Activated B cell treated with CpG ODN at 0.5 μM for 24 hours (primary cell): ENCODE measurements around the gene MDM4. TPM values are rescaled to one million over a fixed set of nuclear protein-coding genes. Genes with fewer than 3 reads are reported as not detected.
A peak's percentile ranks its signal among the peaks of the same experiment; 100 is the strongest.

Source experiments
- ATAC-seq: fragments of 200-7000 bp; cut with Tn5 transposase; one replicate; pipeline ENCODE4 v1.10.0; 2021; ENCODE audit warnings: low read depth, mild to moderate bottlenecking, moderate library complexity
- CTCF ChIA-PET: fragments of 350-600 bp; sonication (Branson Sonifier 250); formaldehyde crosslinking; loops from one replicate; lab custom pipeline; 2021; ENCODE audit warnings: antibody characterized with exemption; lab: Charles Lee
- POLR2A ChIA-PET: fragments of 350-600 bp; sonication (Branson Sonifier 250); formaldehyde crosslinking; loops from one replicate; lab custom pipeline; 2021; ENCODE audit warnings: antibody characterized with exemption; lab: Charles Lee
- DNase-seq: peaks from one replicate; pipeline ENCODE4 v3.0.0; 2022
- H3K27ac Mint-ChIP-seq: one replicate; pipeline ENCODE4 v1.8.0; 2020; ENCODE audit warnings: mixed read lengths
- H3K27me3 Mint-ChIP-seq: one replicate; pipeline ENCODE4 v1.8.0; 2021; ENCODE audit warnings: mixed read lengths
- H3K36me3 Mint-ChIP-seq: one replicate; pipeline ENCODE4 v1.8.0; 2021; ENCODE audit warnings: low read depth, mixed read lengths
- H3K4me1 Mint-ChIP-seq: one replicate; pipeline ENCODE4 v1.8.0; 2021; ENCODE audit warnings: mixed read lengths
- H3K4me3 Mint-ChIP-seq: one replicate; pipeline ENCODE4 v1.8.0; 2020; ENCODE audit warnings: mild to moderate bottlenecking, mixed read lengths
- H3K9me3 Mint-ChIP-seq: one replicate; pipeline ENCODE4 v1.8.0; 2020; ENCODE audit warnings: mixed read lengths
- intact Hi-C: fragments of 100-400 bp; cut with micrococcal nuclease; formaldehyde crosslinking; loops from one replicate; pipeline ENCODE4 v1.15.1; 2024
- total RNA-seq: library from RNA; stranded (reverse); gene quantifications from 2 replicates; pipeline ENCODE4 v1.2.3, GENCODE V29; 2022
- TF ChIP-seq, protein P1 (sequence below): fragments of 200-600 bp; IDR thresholded peaks from one replicate; pipeline ENCODE4 v1.8.0; 2022; ENCODE audit warnings: antibody characterized with exemption, mild to moderate bottlenecking

The MDM4 gene
- total RNA-seq, 1 donor from 2014 or later: 264 TPM

DNA sequence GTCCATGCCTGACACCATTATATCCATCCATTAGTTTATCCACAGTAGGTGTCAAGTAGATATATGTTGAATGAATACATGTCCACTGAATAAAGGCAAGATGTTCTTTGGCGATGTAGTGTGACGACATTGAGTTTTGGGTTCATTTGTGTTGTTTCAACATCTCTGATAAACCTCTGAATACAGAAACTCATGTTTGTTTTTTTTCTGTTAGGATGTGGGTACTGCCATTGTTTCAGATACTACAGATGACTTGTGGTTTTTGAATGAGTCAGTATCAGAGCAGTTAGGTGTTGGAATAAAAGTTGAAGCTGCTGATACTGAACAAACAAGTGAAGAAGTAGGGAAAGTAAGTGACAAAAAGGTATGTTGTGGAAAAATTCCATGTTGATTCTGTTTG lies 28.1 kb downstream of the MDM4 start:
- CTCF ChIA-PET: interaction anchor here (1.0 to 1.3 kb wide), 2 partner anchors 22 to 263 kb away, joined by 3 read pairs; no protein-coding TSS in a partner anchor

DNA sequence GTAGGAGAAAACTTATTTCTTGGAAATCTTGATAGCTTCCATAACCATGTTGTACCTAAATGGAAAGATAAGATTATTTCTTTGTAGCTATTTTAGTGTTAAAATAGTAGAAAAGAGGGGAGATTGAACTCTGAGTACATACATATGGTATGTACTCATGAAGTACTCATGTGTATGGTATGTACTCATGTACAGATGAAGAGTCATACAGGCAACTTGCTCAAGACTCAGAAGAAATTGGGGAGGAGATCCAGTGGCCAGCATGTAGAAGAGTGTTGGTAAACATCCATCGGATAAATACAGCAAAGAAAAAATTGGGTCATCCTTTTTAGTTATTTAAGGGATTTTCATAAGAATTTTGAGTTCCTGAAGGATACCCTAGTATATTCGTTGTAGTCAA lies 29.0 kb downstream of the MDM4 start:
- Mint-ChIP-seq H3K9me3 (no peaks in the 10 kb centered on the region), H3K27ac (peak overlapping the region; percentile 68), H3K4me3 (no peak overlapping the region), H3K4me1 (peaks cover 21% of the 10 kb centered on the region), H3K36me3 (peaks cover 94% of the 10 kb centered on the region), H3K27me3 (no peaks in the 10 kb centered on the region)
- ATAC-seq (no peak), DNase-seq (no peak)
- ChIA-PET POLR2A (interaction anchor here (0.6 to 1.0 kb wide), 3 partner anchors 20 to 41 kb away, joined by 3 to 5 read pairs (median 3); partner anchors contain the start of gene MDM4), CTCF (interaction anchor here (1.3 kb wide), 1 partner anchor 21 kb away, joined by 3 read pairs; no protein-coding TSS in a partner anchor)
- intact Hi-C loops: no loop called here
- TF ChIP-seq, protein P1, sequence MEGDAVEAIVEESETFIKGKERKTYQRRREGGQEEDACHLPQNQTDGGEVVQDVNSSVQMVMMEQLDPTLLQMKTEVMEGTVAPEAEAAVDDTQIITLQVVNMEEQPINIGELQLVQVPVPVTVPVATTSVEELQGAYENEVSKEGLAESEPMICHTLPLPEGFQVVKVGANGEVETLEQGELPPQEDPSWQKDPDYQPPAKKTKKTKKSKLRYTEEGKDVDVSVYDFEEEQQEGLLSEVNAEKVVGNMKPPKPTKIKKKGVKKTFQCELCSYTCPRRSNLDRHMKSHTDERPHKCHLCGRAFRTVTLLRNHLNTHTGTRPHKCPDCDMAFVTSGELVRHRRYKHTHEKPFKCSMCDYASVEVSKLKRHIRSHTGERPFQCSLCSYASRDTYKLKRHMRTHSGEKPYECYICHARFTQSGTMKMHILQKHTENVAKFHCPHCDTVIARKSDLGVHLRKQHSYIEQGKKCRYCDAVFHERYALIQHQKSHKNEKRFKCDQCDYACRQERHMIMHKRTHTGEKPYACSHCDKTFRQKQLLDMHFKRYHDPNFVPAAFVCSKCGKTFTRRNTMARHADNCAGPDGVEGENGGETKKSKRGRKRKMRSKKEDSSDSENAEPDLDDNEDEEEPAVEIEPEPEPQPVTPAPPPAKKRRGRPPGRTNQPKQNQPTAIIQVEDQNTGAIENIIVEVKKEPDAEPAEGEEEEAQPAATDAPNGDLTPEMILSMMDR: no peak

More for the DNA sequence above, 28.1 kb downstream of the MDM4 start:
- Mint-ChIP-seq H3K9me3 (no peaks in the 10 kb centered on the region), H3K36me3 (peaks cover 92% of the 10 kb centered on the region), H3K4me3 (no peak overlapping the region), H3K4me1 (peaks cover 21% of the 10 kb centered on the region), H3K27me3 (no peaks in the 10 kb centered on the region), H3K27ac (no peak overlapping the region)
- TF ChIP-seq, protein P1: no peak
- ATAC-seq (no peak), DNase-seq (no peak)
- intact Hi-C loops: no loop called here
- POLR2A ChIA-PET: interaction anchor here (1.0 kb wide), 1 partner anchor 42 kb away, joined by 3 read pairs; no protein-coding TSS in a partner anchor

DNA sequence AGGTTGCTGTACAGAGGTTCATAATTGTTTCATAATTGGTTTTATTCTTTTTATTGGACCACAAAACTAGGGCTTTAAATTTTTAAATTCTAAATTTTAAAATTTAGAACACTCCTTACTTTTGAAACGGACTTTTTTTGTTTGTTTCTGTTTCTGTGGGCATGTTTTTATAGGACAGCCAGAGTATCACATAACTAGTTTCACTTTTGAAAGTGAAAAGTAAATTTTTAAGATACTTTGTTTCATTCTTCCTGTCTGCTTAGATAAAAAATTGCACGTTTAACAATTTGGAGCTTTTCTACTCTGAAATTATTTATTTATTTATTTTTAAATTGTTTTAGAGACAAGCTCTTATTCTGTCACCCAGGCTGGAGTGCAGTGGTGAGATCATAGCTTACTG lies 29.7 kb downstream of the MDM4 start:
- H3K4me3 Mint-ChIP-seq: no peak overlapping the region
- no peaks in the 10 kb centered on the region for H3K27me3 Mint-ChIP-seq
- CTCF ChIA-PET: no interaction called here
- H3K36me3 Mint-ChIP-seq: peaks cover 92% of the 10 kb centered on the region
- H3K27ac Mint-ChIP-seq: peak overlapping the region; percentile 68
- TF ChIP-seq, protein P1: no peak
- no peak for ATAC-seq
- POLR2A ChIA-PET: interaction anchor here (0.5 to 0.6 kb wide), 2 partner anchors 20 to 33 kb away, joined by 3 to 5 read pairs; no protein-coding TSS in a partner anchor
- H3K9me3 Mint-ChIP-seq: no peaks in the 10 kb centered on the region
- peaks cover 21% of the 10 kb centered on the region for H3K4me1 Mint-ChIP-seq
- intact Hi-C loops: no loop called here
- DNase-seq: no peak

DNA sequence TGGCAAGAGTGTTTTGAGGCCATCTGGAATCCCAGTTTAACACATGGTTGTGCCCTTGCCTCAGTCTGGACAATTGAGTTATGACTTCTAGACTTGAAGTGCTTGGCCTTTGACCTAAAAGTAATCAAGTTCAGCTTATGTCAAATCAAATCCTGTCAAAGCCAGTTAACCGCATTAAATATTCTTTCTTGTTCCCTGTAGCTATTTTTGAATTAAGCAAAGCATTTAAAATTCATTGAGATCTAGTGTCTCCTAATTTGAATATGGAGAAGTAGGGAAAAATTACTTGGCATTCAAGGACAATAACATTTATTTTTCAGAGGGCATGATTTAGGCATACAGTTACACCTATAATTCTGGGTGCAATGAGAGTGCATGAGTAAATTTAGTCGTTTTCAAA lies 32.1 kb downstream of the MDM4 start:
- Mint-ChIP-seq H3K4me1 (peaks cover 21% of the 10 kb centered on the region), H3K27me3 (no peaks in the 10 kb centered on the region), H3K4me3 (no peak overlapping the region), H3K36me3 (peaks cover 89% of the 10 kb centered on the region), H3K27ac (no peak overlapping the region), H3K9me3 (no peaks in the 10 kb centered on the region)
- DNase-seq (no peak), ATAC-seq (no peak)
- ChIA-PET POLR2A (no interaction called here), CTCF (no interaction called here)
- intact Hi-C loops: no loop called here
- TF ChIP-seq, protein P1: no peak

DNA sequence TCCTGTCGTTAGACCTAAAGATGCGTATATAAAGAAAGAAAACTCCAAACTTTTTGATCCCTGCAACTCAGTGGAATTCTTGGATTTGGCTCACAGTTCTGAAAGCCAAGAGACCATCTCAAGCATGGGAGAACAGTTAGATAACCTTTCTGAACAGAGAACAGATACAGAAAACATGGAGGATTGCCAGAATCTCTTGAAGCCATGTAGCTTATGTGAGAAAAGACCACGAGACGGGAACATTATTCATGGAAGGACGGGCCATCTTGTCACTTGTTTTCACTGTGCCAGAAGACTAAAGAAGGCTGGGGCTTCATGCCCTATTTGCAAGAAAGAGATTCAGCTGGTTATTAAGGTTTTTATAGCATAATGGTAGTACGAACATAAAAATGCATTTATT lies 33.1 kb downstream of the MDM4 start:
- ChIA-PET CTCF (no interaction called here), POLR2A (no interaction called here)
- Mint-ChIP-seq H3K36me3 (peaks cover 89% of the 10 kb centered on the region), H3K27me3 (no peaks in the 10 kb centered on the region), H3K4me1 (peaks cover 14% of the 10 kb centered on the region), H3K9me3 (no peaks in the 10 kb centered on the region), H3K27ac (no peak overlapping the region), H3K4me3 (no peak overlapping the region)
- TF ChIP-seq, protein P1: no peak
- DNase-seq: no peak
- no peak for ATAC-seq
- intact Hi-C loops: no loop called here
